ENCODE measurements around the gene TTC14.

Gene TTC14

GRCh38 chr3:180626844-180627243, 24.9 kb downstream of the TTC14 start:
- H3K4me3 ChIP-seq (ENCODE audit: insufficient read depth, low read depth, low read length), result no peak overlapping the region
- no peaks in the 10 kb centered on the region for H3K27me3 ChIP-seq (ENCODE audit: control insufficient read depth, insufficient read depth, low read length, poor library complexity, severe bottlenecking)
- no peaks in the 10 kb centered on the region for H3K9me3 ChIP-seq (ENCODE audit: control insufficient read depth, low read length)
- H3K4me1 ChIP-seq (ENCODE audit: control insufficient read depth, insufficient read depth, low read length), result no peaks in the 10 kb centered on the region
- no peak overlapping the region for H3K27ac ChIP-seq (ENCODE audit: insufficient read depth, low read depth, low read length, poor library complexity, severe bottlenecking)
- 89 to 91% methylated on average over 1 of the region's 2 CpGs for WGBS, 2 experiments
- H3K36me3 ChIP-seq (ENCODE audit: control insufficient read depth, insufficient read depth, low read length), result peaks cover 3% of the 10 kb centered on the region

DNA sequence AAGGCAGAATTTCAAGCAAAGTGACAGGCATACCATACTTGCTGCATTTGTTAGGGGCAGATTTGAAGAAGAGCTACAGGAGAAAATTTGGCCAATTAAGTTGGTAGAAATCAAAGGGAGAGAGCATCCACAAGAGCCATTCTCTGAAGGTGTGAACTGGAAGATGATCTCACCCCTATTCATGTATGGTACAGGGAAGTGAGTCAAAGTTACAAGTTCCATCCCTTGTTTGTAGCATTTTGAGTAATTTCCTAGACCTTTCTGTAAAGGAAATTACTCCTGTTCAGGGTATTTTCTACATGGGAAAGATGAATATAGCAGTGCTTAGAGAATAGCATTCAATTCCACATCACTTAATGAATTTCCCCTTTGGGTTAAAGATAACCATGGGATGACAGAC, 28.4 kb downstream of the TTC14 start:
- H3K36me3 ChIP-seq (ENCODE audit: control insufficient read depth, insufficient read depth, low read length), result peaks cover 3% of the 10 kb centered on the region
- no peaks in the 10 kb centered on the region for H3K27me3 ChIP-seq (ENCODE audit: control insufficient read depth, insufficient read depth, low read length, poor library complexity, severe bottlenecking)
- H3K27ac ChIP-seq (ENCODE audit: insufficient read depth, low read depth, low read length, poor library complexity, severe bottlenecking), result no peak overlapping the region
- H3K4me3 ChIP-seq (ENCODE audit: insufficient read depth, low read depth, low read length), result no peak overlapping the region
- H3K9me3 ChIP-seq (ENCODE audit: control insufficient read depth, low read length), result no peaks in the 10 kb centered on the region
- H3K4me1 ChIP-seq (ENCODE audit: control insufficient read depth, insufficient read depth, low read length), result no peaks in the 10 kb centered on the region

GRCh38 chr3:180631317-180631716, 29.4 kb downstream of the TTC14 start:
- Histone ChIP-seq H3K4me1 (ENCODE audit: control insufficient read depth, insufficient read depth, low read length) (no peaks in the 10 kb centered on the region), H3K27ac (ENCODE audit: insufficient read depth, low read depth, low read length, poor library complexity, severe bottlenecking) (no peak overlapping the region), H3K4me3 (ENCODE audit: insufficient read depth, low read depth, low read length) (no peak overlapping the region), H3K9me3 (ENCODE audit: control insufficient read depth, low read length) (no peaks in the 10 kb centered on the region), H3K36me3 (ENCODE audit: control insufficient read depth, insufficient read depth, low read length) (peaks cover 1% of the 10 kb centered on the region), H3K27me3 (ENCODE audit: control insufficient read depth, insufficient read depth, low read length, poor library complexity, severe bottlenecking) (no peaks in the 10 kb centered on the region)
- WGBS, 2 experiments, result 93 to 100% methylated on average over 3 of the region's 3 CpGs

GRCh38 chr3:180633722-180634121, 31.8 kb downstream of the TTC14 start:
- no peaks in the 10 kb centered on the region for H3K4me1 ChIP-seq (ENCODE audit: control insufficient read depth, insufficient read depth, low read length)
- WGBS, 2 experiments, result 52 to 66% methylated on average over 2 of the region's 2 CpGs
- H3K9me3 ChIP-seq (ENCODE audit: control insufficient read depth, low read length), result no peaks in the 10 kb centered on the region
- no peak overlapping the region for H3K4me3 ChIP-seq (ENCODE audit: insufficient read depth, low read depth, low read length)
- H3K36me3 ChIP-seq (ENCODE audit: control insufficient read depth, insufficient read depth, low read length), result no peaks in the 10 kb centered on the region
- no peaks in the 10 kb centered on the region for H3K27me3 ChIP-seq (ENCODE audit: control insufficient read depth, insufficient read depth, low read length, poor library complexity, severe bottlenecking)
- no peak overlapping the region for H3K27ac ChIP-seq (ENCODE audit: insufficient read depth, low read depth, low read length, poor library complexity, severe bottlenecking)

DNA sequence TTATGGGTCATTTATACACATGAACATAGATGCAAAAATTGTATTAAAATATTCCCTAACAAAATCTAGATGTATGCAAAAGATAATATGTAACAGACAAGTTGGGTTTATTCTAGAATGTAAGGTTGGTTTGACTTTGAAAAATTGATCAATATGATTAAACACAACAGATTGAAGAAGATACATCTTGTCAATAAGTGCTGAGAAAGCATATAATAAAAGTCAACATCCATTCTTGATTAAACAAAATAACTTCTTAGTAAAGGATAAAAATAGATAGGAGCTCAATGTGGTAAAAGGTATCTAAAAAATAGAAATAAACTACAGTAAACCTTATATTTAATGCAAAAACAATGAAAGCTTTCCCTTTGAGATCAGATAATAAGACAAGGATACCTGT, 39.0 kb downstream of the TTC14 start:
- Histone ChIP-seq H3K36me3 (ENCODE audit: control insufficient read depth, insufficient read depth, low read length) (no peaks in the 10 kb centered on the region), H3K9me3 (ENCODE audit: control insufficient read depth, low read length) (no peaks in the 10 kb centered on the region), H3K27me3 (ENCODE audit: control insufficient read depth, insufficient read depth, low read length, poor library complexity, severe bottlenecking) (no peaks in the 10 kb centered on the region), H3K4me1 (ENCODE audit: control insufficient read depth, insufficient read depth, low read length) (no peaks in the 10 kb centered on the region), H3K4me3 (ENCODE audit: insufficient read depth, low read depth, low read length) (no peak overlapping the region), H3K27ac (ENCODE audit: insufficient read depth, low read depth, low read length, poor library complexity, severe bottlenecking) (no peak overlapping the region)

GRCh38 chr3:180646187-180646790, 44.3 kb downstream of the TTC14 start:
- no peaks in the 10 kb centered on the region for H3K27me3 ChIP-seq (ENCODE audit: control insufficient read depth, insufficient read depth, low read length, poor library complexity, severe bottlenecking)
- no CpG with 5 or more reads among the region's 1 CpG for WGBS, 2 experiments
- no peaks in the 10 kb centered on the region for H3K36me3 ChIP-seq (ENCODE audit: control insufficient read depth, insufficient read depth, low read length)
- no peaks in the 10 kb centered on the region for H3K4me1 ChIP-seq (ENCODE audit: control insufficient read depth, insufficient read depth, low read length)
- no peak overlapping the region for H3K27ac ChIP-seq (ENCODE audit: insufficient read depth, low read depth, low read length, poor library complexity, severe bottlenecking)
- no peaks in the 10 kb centered on the region for H3K9me3 ChIP-seq (ENCODE audit: control insufficient read depth, low read length)
- no peak overlapping the region for H3K4me3 ChIP-seq (ENCODE audit: insufficient read depth, low read depth, low read length)

DNA sequence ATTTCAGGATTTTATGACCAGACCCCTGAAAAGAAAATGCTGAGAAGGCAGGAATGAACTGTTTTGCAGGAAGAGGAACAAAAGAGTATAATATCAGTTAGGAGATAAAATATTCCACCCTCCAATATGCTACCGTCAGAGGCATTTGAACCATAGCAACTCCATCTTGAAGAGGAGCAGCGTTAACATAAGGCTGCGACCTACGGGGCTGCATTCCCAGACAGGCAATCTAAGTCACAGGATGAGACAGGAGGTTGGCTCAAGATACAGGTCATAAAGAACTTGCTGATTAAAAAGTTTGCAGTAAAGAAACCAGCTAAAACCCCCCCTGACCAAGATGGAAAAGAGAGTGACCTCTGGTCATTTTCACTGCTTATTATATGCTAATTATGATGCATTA, 54.4 kb downstream of the TTC14 start:
- Histone ChIP-seq H3K9me3 (ENCODE audit: control insufficient read depth, low read length) (no peaks in the 10 kb centered on the region), H3K27me3 (ENCODE audit: control insufficient read depth, insufficient read depth, low read length, poor library complexity, severe bottlenecking) (no peaks in the 10 kb centered on the region), H3K4me3 (ENCODE audit: insufficient read depth, low read depth, low read length) (no peak overlapping the region), H3K27ac (ENCODE audit: insufficient read depth, low read depth, low read length, poor library complexity, severe bottlenecking) (no peak overlapping the region), H3K36me3 (ENCODE audit: control insufficient read depth, insufficient read depth, low read length) (no peaks in the 10 kb centered on the region), H3K4me1 (ENCODE audit: control insufficient read depth, insufficient read depth, low read length) (no peaks in the 10 kb centered on the region)
- WGBS, 2 experiments, result 88 to 90% methylated on average over 4 of the region's 4 CpGs

DNA sequence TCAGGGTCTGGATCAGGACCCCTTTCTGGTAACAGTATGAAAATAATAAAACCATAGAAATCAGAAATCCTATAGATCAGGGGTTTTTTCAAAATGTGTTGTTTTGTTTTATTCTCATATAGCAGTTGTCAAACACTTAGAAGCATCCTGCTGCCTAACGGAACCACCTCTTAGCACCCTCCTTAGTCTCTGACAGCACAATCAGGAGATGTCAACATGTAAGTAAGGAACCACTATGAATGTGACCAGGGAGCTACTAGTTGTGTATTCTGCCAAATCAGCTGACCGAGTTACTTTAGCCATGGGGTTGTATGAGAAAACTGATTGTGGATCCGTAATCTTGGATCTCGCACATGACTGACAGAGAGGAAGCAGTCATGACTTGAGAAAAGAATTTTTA, 55.1 kb downstream of the TTC14 start:
- 92 to 94% methylated on average over 4 of the region's 4 CpGs for WGBS, 2 experiments
- Histone ChIP-seq H3K27ac (ENCODE audit: insufficient read depth, low read depth, low read length, poor library complexity, severe bottlenecking) (no peak overlapping the region), H3K4me1 (ENCODE audit: control insufficient read depth, insufficient read depth, low read length) (no peaks in the 10 kb centered on the region), H3K4me3 (ENCODE audit: insufficient read depth, low read depth, low read length) (no peak overlapping the region), H3K9me3 (ENCODE audit: control insufficient read depth, low read length) (no peaks in the 10 kb centered on the region), H3K27me3 (ENCODE audit: control insufficient read depth, insufficient read depth, low read length, poor library complexity, severe bottlenecking) (no peaks in the 10 kb centered on the region), H3K36me3 (ENCODE audit: control insufficient read depth, insufficient read depth, low read length) (no peaks in the 10 kb centered on the region)

Data from ectodermal cell (in vitro differentiated cells).